ENCODE data around the gene NWD2.

The NWD2 gene

GRCh38 chr4:37324546-37324945 lies 80.0 kb downstream of the NWD2 start:
- no peak for DNase-seq
- WGBS (ENCODE audit: insufficient coverage) = 90% methylated on average over 3 of the region's 6 CpGs
- no peak overlapping the region for H3K4me3 ChIP-seq (ENCODE audit: control insufficient read depth in 1 of 7, extremely low read depth in 1 of 7, insufficient read depth in 4 of 7, low read depth in 2 of 7, low read length in 6 of 7)
- ChIA-PET POLR2A (no interaction called here), CTCF (no interaction called here)
- H3K4me1 ChIP-seq (ENCODE audit: control extremely low read depth in 1 of 4, control insufficient read depth in 4 of 4, insufficient read depth in 4 of 4, low read length in 3 of 4) = no peaks in the 10 kb centered on the region
- no peaks in the 10 kb centered on the region for H3K36me3 ChIP-seq (ENCODE audit: control insufficient read depth in 4 of 4, insufficient read depth in 4 of 4, low read length in 3 of 4)
- H3K9me3 ChIP-seq (ENCODE audit: control extremely low read depth in 1 of 5, control insufficient read depth in 4 of 5, insufficient read depth in 2 of 5, low read depth in 1 of 5, low read length in 4 of 5) = no peaks in the 10 kb centered on the region
- H3K27ac ChIP-seq (ENCODE audit: insufficient read depth in 1 of 2, low read depth in 1 of 2, low read length in 2 of 2, poor library complexity in 1 of 2, severe bottlenecking in 2 of 2) = no peak overlapping the region
- H3K27me3 ChIP-seq (replicated peaks in 2 of 5; ENCODE audit: control insufficient read depth in 4 of 5, insufficient read depth in 5 of 5, low read length in 4 of 5) = no peaks in the 10 kb centered on the region

- DNase-seq = no peak
- Histone ChIP-seq H3K27ac (ENCODE audit: insufficient read depth in 1 of 2, low read depth in 1 of 2, low read length in 2 of 2, poor library complexity in 1 of 2, severe bottlenecking in 2 of 2) (no peak overlapping the region), H3K36me3 (ENCODE audit: control insufficient read depth in 4 of 4, insufficient read depth in 4 of 4, low read length in 3 of 4) (no peaks in the 10 kb centered on the region), H3K4me3 (ENCODE audit: control insufficient read depth in 1 of 7, extremely low read depth in 1 of 7, insufficient read depth in 4 of 7, low read depth in 2 of 7, low read length in 6 of 7) (no peak overlapping the region), H3K27me3 (replicated peaks in 2 of 5; ENCODE audit: control insufficient read depth in 4 of 5, insufficient read depth in 5 of 5, low read length in 4 of 5) (no peaks in the 10 kb centered on the region), H3K9me3 (ENCODE audit: control extremely low read depth in 1 of 5, control insufficient read depth in 4 of 5, insufficient read depth in 2 of 5, low read depth in 1 of 5, low read length in 4 of 5) (peaks cover 0 to 4% (median 0%) of the 10 kb centered on the region in 5 experiments), H3K4me1 (ENCODE audit: control extremely low read depth in 1 of 4, control insufficient read depth in 4 of 4, insufficient read depth in 4 of 4, low read length in 3 of 4) (no peaks in the 10 kb centered on the region)
- ChIA-PET POLR2A (no interaction called here), CTCF (no interaction called here)
- 83% methylated on average over 1 of the region's 1 CpG for WGBS (ENCODE audit: insufficient coverage)
Measured at GRCh38 chr4:37326852-37327251, 82.3 kb downstream of the NWD2 start.

GRCh38 chr4:37338972-37339371 lies 94.4 kb downstream of the NWD2 start:
- Histone ChIP-seq H3K4me1 (ENCODE audit: control extremely low read depth in 1 of 4, control insufficient read depth in 4 of 4, insufficient read depth in 4 of 4, low read length in 3 of 4) (no peaks in the 10 kb centered on the region), H3K9me3 (ENCODE audit: control extremely low read depth in 1 of 5, control insufficient read depth in 4 of 5, insufficient read depth in 2 of 5, low read depth in 1 of 5, low read length in 4 of 5) (peaks cover 0 to 2% (median 0%) of the 10 kb centered on the region in 5 experiments), H3K4me3 (ENCODE audit: control insufficient read depth in 1 of 7, extremely low read depth in 1 of 7, insufficient read depth in 4 of 7, low read depth in 2 of 7, low read length in 6 of 7) (no peak overlapping the region), H3K27me3 (replicated peaks in 2 of 5; ENCODE audit: control insufficient read depth in 4 of 5, insufficient read depth in 5 of 5, low read length in 4 of 5) (peaks cover 0 to 3% (median 0%) of the 10 kb centered on the region in 5 experiments), H3K27ac (ENCODE audit: insufficient read depth in 1 of 2, low read depth in 1 of 2, low read length in 2 of 2, poor library complexity in 1 of 2, severe bottlenecking in 2 of 2) (no peak overlapping the region), H3K36me3 (ENCODE audit: control insufficient read depth in 4 of 4, insufficient read depth in 4 of 4, low read length in 3 of 4) (no peaks in the 10 kb centered on the region)
- CTCF ChIA-PET = no interaction called here
- POLR2A ChIA-PET = no interaction called here
- DNase-seq = no peak

- ChIA-PET CTCF (interaction anchor here (0.9 kb wide), 1 partner anchor 15 kb away, joined by 3 read pairs; no protein-coding TSS in a partner anchor), POLR2A (no interaction called here)
- no peak overlapping the region for H3K27ac ChIP-seq (ENCODE audit: insufficient read depth in 1 of 2, low read depth in 1 of 2, low read length in 2 of 2, poor library complexity in 1 of 2, severe bottlenecking in 2 of 2)
- no peak for DNase-seq
- no peaks in the 10 kb centered on the region for H3K36me3 ChIP-seq (ENCODE audit: control insufficient read depth in 4 of 4, insufficient read depth in 4 of 4, low read length in 3 of 4)
- no peaks in the 10 kb centered on the region for H3K4me1 ChIP-seq (ENCODE audit: control extremely low read depth in 1 of 4, control insufficient read depth in 4 of 4, insufficient read depth in 4 of 4, low read length in 3 of 4)
- H3K4me3 ChIP-seq (ENCODE audit: control insufficient read depth in 1 of 7, extremely low read depth in 1 of 7, insufficient read depth in 4 of 7, low read depth in 2 of 7, low read length in 6 of 7) = no peak overlapping the region
- 100% methylated on average over 1 of the region's 2 CpGs for WGBS (ENCODE audit: insufficient coverage)
- H3K27me3 ChIP-seq (replicated peaks in 2 of 5; ENCODE audit: control insufficient read depth in 4 of 5, insufficient read depth in 5 of 5, low read length in 4 of 5) = peaks cover 0 to 2% (median 0%) of the 10 kb centered on the region in 5 experiments
- H3K9me3 ChIP-seq (ENCODE audit: control extremely low read depth in 1 of 5, control insufficient read depth in 4 of 5, insufficient read depth in 2 of 5, low read depth in 1 of 5, low read length in 4 of 5) = peaks cover 0 to 2% (median 0%) of the 10 kb centered on the region in 5 experiments
Measured at GRCh38 chr4:37358748-37359147, 114.2 kb downstream of the NWD2 start.

- Histone ChIP-seq H3K36me3 (ENCODE audit: control insufficient read depth in 4 of 4, insufficient read depth in 4 of 4, low read length in 3 of 4) (no peaks in the 10 kb centered on the region), H3K27ac (ENCODE audit: insufficient read depth in 1 of 2, low read depth in 1 of 2, low read length in 2 of 2, poor library complexity in 1 of 2, severe bottlenecking in 2 of 2) (no peak overlapping the region), H3K9me3 (ENCODE audit: control extremely low read depth in 1 of 5, control insufficient read depth in 4 of 5, insufficient read depth in 2 of 5, low read depth in 1 of 5, low read length in 4 of 5) (peaks cover 0 to under 1% (median 0%) of the 10 kb centered on the region in 5 experiments), H3K27me3 (replicated peaks in 2 of 5; ENCODE audit: control insufficient read depth in 4 of 5, insufficient read depth in 5 of 5, low read length in 4 of 5) (peaks cover 0 to 2% (median 0%) of the 10 kb centered on the region in 5 experiments), H3K4me1 (ENCODE audit: control extremely low read depth in 1 of 4, control insufficient read depth in 4 of 4, insufficient read depth in 4 of 4, low read length in 3 of 4) (no peaks in the 10 kb centered on the region), H3K4me3 (ENCODE audit: control insufficient read depth in 1 of 7, extremely low read depth in 1 of 7, insufficient read depth in 4 of 7, low read depth in 2 of 7, low read length in 6 of 7) (no peak overlapping the region)
- 86% methylated on average over 1 of the region's 4 CpGs for WGBS (ENCODE audit: insufficient coverage)
- ChIA-PET CTCF (interaction anchor here (0.9 kb wide), 1 partner anchor 14 kb away, joined by 3 read pairs; no protein-coding TSS in a partner anchor), POLR2A (no interaction called here)
- DNase-seq = no peak
Measured at GRCh38 chr4:37359261-37359660, 114.7 kb downstream of the NWD2 start.

- no peak overlapping the region for H3K4me3 ChIP-seq (ENCODE audit: control insufficient read depth in 1 of 7, extremely low read depth in 1 of 7, insufficient read depth in 4 of 7, low read depth in 2 of 7, low read length in 6 of 7)
- H3K36me3 ChIP-seq (ENCODE audit: control insufficient read depth in 4 of 4, insufficient read depth in 4 of 4, low read length in 3 of 4) = no peaks in the 10 kb centered on the region
- CTCF ChIA-PET = interaction anchor here (1.2 to 1.5 kb wide), 3 partner anchors 20 to 24 kb away, joined by 3 to 4 read pairs (median 3); no protein-coding TSS in a partner anchor
- H3K27me3 ChIP-seq (replicated peaks in 2 of 5; ENCODE audit: control insufficient read depth in 4 of 5, insufficient read depth in 5 of 5, low read length in 4 of 5) = no peaks in the 10 kb centered on the region
- no peak overlapping the region for H3K27ac ChIP-seq (ENCODE audit: insufficient read depth in 1 of 2, low read depth in 1 of 2, low read length in 2 of 2, poor library complexity in 1 of 2, severe bottlenecking in 2 of 2)
- peaks cover 0 to 3% (median 1%) of the 10 kb centered on the region in 4 experiments for H3K4me1 ChIP-seq (ENCODE audit: control extremely low read depth in 1 of 4, control insufficient read depth in 4 of 4, insufficient read depth in 4 of 4, low read length in 3 of 4)
- DNase-seq = peak; percentile 6 to 61 (median 38)
- no peaks in the 10 kb centered on the region for H3K9me3 ChIP-seq (ENCODE audit: control extremely low read depth in 1 of 5, control insufficient read depth in 4 of 5, insufficient read depth in 2 of 5, low read depth in 1 of 5, low read length in 4 of 5)
- POLR2A ChIA-PET = no interaction called here
Measured at GRCh38 chr4:37365888-37366287, 121.3 kb downstream of the NWD2 start.

GRCh38 chr4:37367901-37368300 lies 123.4 kb downstream of the NWD2 start:
- DNase-seq = peak in 2 of 3 donors; percentile 9 to 10
- Histone ChIP-seq H3K4me1 (ENCODE audit: control extremely low read depth in 1 of 4, control insufficient read depth in 4 of 4, insufficient read depth in 4 of 4, low read length in 3 of 4) (peaks cover 0 to 3% (median 1%) of the 10 kb centered on the region in 4 experiments), H3K4me3 (ENCODE audit: control insufficient read depth in 1 of 7, extremely low read depth in 1 of 7, insufficient read depth in 4 of 7, low read depth in 2 of 7, low read length in 6 of 7) (no peak overlapping the region), H3K27me3 (replicated peaks in 2 of 5; ENCODE audit: control insufficient read depth in 4 of 5, insufficient read depth in 5 of 5, low read length in 4 of 5) (no peaks in the 10 kb centered on the region), H3K9me3 (ENCODE audit: control extremely low read depth in 1 of 5, control insufficient read depth in 4 of 5, insufficient read depth in 2 of 5, low read depth in 1 of 5, low read length in 4 of 5) (no peaks in the 10 kb centered on the region), H3K27ac (ENCODE audit: insufficient read depth in 1 of 2, low read depth in 1 of 2, low read length in 2 of 2, poor library complexity in 1 of 2, severe bottlenecking in 2 of 2) (no peak overlapping the region), H3K36me3 (ENCODE audit: control insufficient read depth in 4 of 4, insufficient read depth in 4 of 4, low read length in 3 of 4) (no peaks in the 10 kb centered on the region)
- CTCF ChIA-PET = interaction anchor here (1.4 to 1.5 kb wide), 2 partner anchors 14 to 16 kb away, joined by 5 to 8 read pairs; no protein-coding TSS in a partner anchor
- POLR2A ChIA-PET = no interaction called here
- WGBS (ENCODE audit: insufficient coverage) = 82% methylated on average over 2 of the region's 3 CpGs

Data from common myeloid progenitor, CD34-positive (primary cell).